Measurements from ENCODE around the gene GMPR. TPM values are rescaled to one million over a fixed set of nuclear protein-coding genes. Genes with fewer than 3 reads are reported as not detected.

Gene GMPR
- total and polyA plus RNA-seq, 8 donors = 9.8 to 46.3 (median 26.9) TPM

DNA sequence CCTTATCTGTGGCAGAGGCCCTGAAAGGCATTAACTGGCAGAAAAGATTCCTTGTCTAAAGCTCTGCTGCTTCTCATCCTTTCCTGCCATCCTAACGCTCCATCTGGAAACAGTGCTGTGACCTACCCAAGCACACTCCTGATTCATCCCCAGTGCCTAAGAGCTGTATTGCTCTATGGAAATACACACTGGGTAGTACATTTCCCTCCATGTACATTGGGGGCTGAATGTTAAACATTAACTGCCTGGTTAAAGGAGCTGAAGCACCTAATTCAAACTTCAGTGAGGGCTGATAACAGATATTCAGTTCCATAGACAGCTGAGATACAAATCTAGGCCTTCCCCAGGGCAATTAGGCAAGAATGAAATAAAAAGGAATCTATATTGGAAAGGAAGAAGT, 36.7 kb upstream of the GMPR start:
- Histone ChIP-seq H3K27ac (no peak overlapping the region), H3K4me1 (peaks cover 6 to 17% (median 10%) of the 10 kb centered on the region in 4 donors), H3K4me3 (no peak overlapping the region), H3K9me3 (no peaks in the 10 kb centered on the region), H3K36me3 (no peaks in the 10 kb centered on the region), H3K27me3 (no peaks in the 10 kb centered on the region)
- TF ChIP-seq EP300 (IDR thresholded peaks at IDR 0.05) (no peak), CTCF (IDR thresholded peaks at IDR 0.05) (no peak), POLR2A (IDR thresholded peaks at IDR 0.05) (no peak), POLR2AphosphoS5 (IDR thresholded peaks at IDR 0.05) (no peak)
- intact Hi-C loops (cut with DNase I; ENCODE audit: low total_unique reads) = no loop called here
- WGBS, 5 donors = 92 to 100% (median 98%) methylated on average over 1 of the region's 1 CpG
- no peak for DNase-seq

- Histone ChIP-seq H3K9me3 (no peaks in the 10 kb centered on the region), H3K27ac (no peak overlapping the region), H3K27me3 (peaks cover 0 to 7% (median 0%) of the 10 kb centered on the region in 3 donors), H3K36me3 (no peaks in the 10 kb centered on the region), H3K4me1 (peaks cover 6 to 15% (median 9%) of the 10 kb centered on the region in 4 donors), H3K4me3 (no peak overlapping the region)
- 74 to 82% (median 78%) methylated on average over 5 of the region's 5 CpGs for WGBS, 5 donors
- no peak for TF ChIP-seq POLR2A (IDR thresholded peaks at IDR 0.05)
- no peak for DNase-seq
- intact Hi-C loops (cut with DNase I; ENCODE audit: low total_unique reads) = loop anchor here (5.0 kb wide), 1 partner anchor 513 kb away; no protein-coding TSS in a partner anchor
Measured at GRCh38 chr6:16204653-16205376, 33.6 kb upstream of the GMPR start.

DNA sequence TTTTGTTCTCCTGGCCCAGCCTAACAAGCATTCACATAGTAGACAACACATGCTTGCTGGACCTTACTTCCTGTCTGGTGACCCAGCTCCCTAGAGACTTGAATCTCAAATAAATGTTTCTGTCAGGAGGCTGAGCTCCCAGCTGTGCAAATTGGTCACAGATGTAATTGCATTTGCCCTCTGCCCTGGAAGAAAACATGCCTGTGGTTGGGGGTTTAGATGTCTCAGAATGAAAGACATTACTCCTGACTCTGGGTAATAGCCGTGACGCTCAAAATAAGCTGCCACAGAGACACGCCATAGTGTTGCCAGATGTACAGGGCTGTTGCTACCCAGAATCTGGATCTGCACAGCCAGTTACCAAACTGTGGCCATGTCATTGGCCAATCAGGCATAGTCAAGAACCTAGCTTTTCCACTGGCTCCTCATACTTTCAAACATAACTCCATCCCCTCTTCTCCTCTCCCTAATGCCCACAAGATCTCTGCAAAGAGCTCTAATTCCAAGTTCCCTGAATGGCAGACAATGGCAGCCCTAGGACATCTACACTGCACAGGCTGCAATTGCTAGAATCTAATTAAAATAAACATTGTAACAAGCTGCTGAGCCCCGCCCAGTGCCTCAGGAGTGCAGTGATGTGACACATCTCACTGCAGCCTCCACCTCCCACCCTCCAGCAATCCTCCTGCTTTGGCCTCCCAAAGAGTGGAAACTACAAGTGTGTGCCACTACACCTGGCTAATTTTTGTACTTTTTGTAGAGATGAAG, 32.8 kb upstream of the GMPR start:
- DNase-seq = peak in 1 of 2 donors; percentile 76
- WGBS, 5 donors = 62 to 89% (median 82%) methylated on average over 2 to 4 of the region's 4 CpGs
- no peaks in the 10 kb centered on the region for H3K9me3 ChIP-seq
- intact Hi-C loops (cut with DNase I; ENCODE audit: low total_unique reads) = loop anchor here (5.0 kb wide), 1 partner anchor 513 kb away; no protein-coding TSS in a partner anchor
- no peaks in the 10 kb centered on the region for H3K36me3 ChIP-seq
- H3K4me3 ChIP-seq = no peak overlapping the region
- peaks cover 0 to 7% (median 3%) of the 10 kb centered on the region in 4 donors for H3K4me1 ChIP-seq
- H3K27me3 ChIP-seq = peaks cover 0 to 7% (median 0%) of the 10 kb centered on the region in 3 donors
- TF ChIP-seq EP300 (IDR thresholded peaks at IDR 0.05) (no peak), CTCF (IDR thresholded peaks at IDR 0.05) (no peak), POLR2A (IDR thresholded peaks at IDR 0.05) (no peak), POLR2AphosphoS5 (IDR thresholded peaks at IDR 0.05) (no peak)
- H3K27ac ChIP-seq = peak overlapping the region in 1 of 5 donors; percentile 16

GRCh38 chr6:16206595-16207037, 31.8 kb upstream of the GMPR start:
- no peaks in the 10 kb centered on the region for H3K9me3 ChIP-seq
- H3K4me3 ChIP-seq = no peak overlapping the region
- peaks cover 0 to 7% (median 0%) of the 10 kb centered on the region in 3 donors for H3K27me3 ChIP-seq
- DNase-seq = peak; percentile 67 to 88
- intact Hi-C loops (cut with DNase I; ENCODE audit: low total_unique reads) = loop anchor here (5.0 kb wide), 1 partner anchor 514 kb away; no protein-coding TSS in a partner anchor
- H3K4me1 ChIP-seq = peaks cover 0 to 4% (median 0%) of the 10 kb centered on the region in 4 donors
- H3K27ac ChIP-seq = no peak overlapping the region
- no peaks in the 10 kb centered on the region for H3K36me3 ChIP-seq
- WGBS, 5 donors = 5 to 9% (median 8%) methylated on average over 6 of the region's 6 CpGs
- TF ChIP-seq POLR2AphosphoS5 (IDR thresholded peaks at IDR 0.05) (peak in 1 of 3 donors; percentile 26), CTCF (IDR thresholded peaks at IDR 0.05) (peak in 5 of 7 experiments; percentile 89 to 97 (median 94)), POLR2A (IDR thresholded peaks at IDR 0.05) (no peak), EP300 (IDR thresholded peaks at IDR 0.05) (no peak)
